SK-N-MC (cell line): ENCODE results near the gene LRPPRC.

Experiments used
- EZH2 ChIP-seq: fragments of 200-600 bp; sonication (generic); IDR thresholded peaks from one replicate; pipeline ENCODE4 v1.6.1; 2017; ENCODE audit warnings: antibody characterized with exemption
- FOXP2 ChIP-seq: optimal IDR thresholded peaks from 2 replicates; pipeline ENCODE3; 2011; ENCODE audit warnings: mild to moderate bottlenecking, moderate library complexity; ENCODE audit not compliant: insufficient read depth; ENCODE audit errors: extremely low read length, control extremely low read depth

DNA sequence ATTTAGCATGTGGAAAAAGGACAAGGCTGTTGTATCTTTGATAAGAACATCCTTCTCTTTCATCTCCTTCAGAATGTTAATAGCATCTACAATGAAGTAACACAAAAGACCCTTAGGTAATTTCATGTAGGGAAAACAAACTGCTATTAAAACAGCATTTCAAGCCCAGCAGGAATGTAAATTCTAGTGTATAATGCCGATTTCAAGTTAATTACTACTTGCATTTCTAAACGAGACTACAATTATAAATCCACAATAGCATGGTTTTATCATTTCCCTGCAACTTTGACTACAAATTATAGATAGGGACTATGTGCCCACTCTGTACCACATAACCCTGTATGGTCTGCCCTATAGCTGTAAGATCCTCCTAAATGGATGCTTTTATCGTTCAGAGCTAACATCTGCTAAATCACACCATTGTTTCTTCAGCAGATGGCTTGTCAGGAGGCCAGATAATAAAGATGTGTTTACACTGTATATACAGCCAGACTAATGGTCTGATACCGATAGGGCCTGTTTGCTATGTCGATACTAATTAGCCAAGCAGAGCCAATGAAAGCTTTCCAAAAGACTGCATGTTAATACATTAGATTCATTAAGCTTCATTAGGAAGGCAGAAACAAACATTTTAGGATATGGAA lies 51.9 kb downstream of the LRPPRC start:
- TF ChIP-seq EZH2 (no peak), FOXP2 (no peak)
